ENCODE results near the gene WDTC1. TPM values are rescaled to one million over a fixed set of nuclear protein-coding genes. Genes with fewer than 3 reads are reported as not detected.

Gene WDTC1
- total RNA-seq, 1 donor from 2014 or later, result 18.5 TPM

- no peak for DNase-seq (ENCODE audit: low read depth in 2 of 2)
Observed at GRCh38 chr1:27333717-27334279, 99.4 kb downstream of the WDTC1 start.

- no peak for DNase-seq (ENCODE audit: low read depth in 2 of 2)
Observed at GRCh38 chr1:27335506-27336422, 101.3 kb downstream of the WDTC1 start.

GRCh38 chr1:27336756-27337155 lies 102.3 kb downstream of the WDTC1 start:
- DNase-seq (ENCODE audit: low read depth in 2 of 2), result no peak

- DNase-seq (ENCODE audit: low read depth in 2 of 2), result no peak
Observed at GRCh38 chr1:27338751-27339150, 104.3 kb downstream of the WDTC1 start.

- no peak for DNase-seq (ENCODE audit: low read depth in 2 of 2)
Observed at GRCh38 chr1:27339213-27339612, 104.8 kb downstream of the WDTC1 start.

GRCh38 chr1:27341525-27342252 lies 107.3 kb downstream of the WDTC1 start, which contains the start of gene SYTL1:
Gene SYTL1 (plus strand): TSS chr1:27342022. CDS start chr1:27345335, 3,313 bp downstream.
- peak in 1 of 2 donors; percentile 30 for DNase-seq (ENCODE audit: low read depth in 2 of 2)

GRCh38 chr1:27342391-27342777 lies 108.0 kb downstream of the WDTC1 start:
- no peak for DNase-seq (ENCODE audit: low read depth in 2 of 2)

- no peak for DNase-seq (ENCODE audit: low read depth in 2 of 2)
Observed at GRCh38 chr1:27342778-27343638, 108.6 kb downstream of the WDTC1 start.

GRCh38 chr1:27343639-27344025 lies 109.2 kb downstream of the WDTC1 start:
- no peak for DNase-seq (ENCODE audit: low read depth in 2 of 2)

GRCh38 chr1:27345272-27345671 lies 110.8 kb downstream of the WDTC1 start:
- DNase-seq (ENCODE audit: low read depth in 2 of 2), result no peak

- DNase-seq (ENCODE audit: low read depth in 2 of 2), result no peak
Observed at GRCh38 chr1:27346357-27346756, 111.9 kb downstream of the WDTC1 start.

- DNase-seq (ENCODE audit: low read depth in 2 of 2), result peak in 1 of 2 donors; percentile 15
Observed at GRCh38 chr1:27346991-27347624, 112.7 kb downstream of the WDTC1 start.

- DNase-seq (ENCODE audit: low read depth in 2 of 2), result no peak
Observed at GRCh38 chr1:27348861-27349783, 114.7 kb downstream of the WDTC1 start.

GRCh38 chr1:27349784-27350662 lies 115.6 kb downstream of the WDTC1 start:
- DNase-seq (ENCODE audit: low read depth in 2 of 2), result peak; percentile 36 to 77

- DNase-seq (ENCODE audit: low read depth in 2 of 2), result peak in 1 of 2 donors; percentile 16
Observed at GRCh38 chr1:27350663-27351540, 116.5 kb downstream of the WDTC1 start.

- no peak for DNase-seq (ENCODE audit: low read depth in 2 of 2)
Observed at GRCh38 chr1:27351541-27352107, 117.2 kb downstream of the WDTC1 start.

- DNase-seq (ENCODE audit: low read depth in 2 of 2), result no peak
Observed at GRCh38 chr1:27353166-27353565, 118.7 kb downstream of the WDTC1 start.
